ENCODE results near the gene COL27A1. TPM values are rescaled to one million over a fixed set of nuclear protein-coding genes. Genes with fewer than 3 reads are reported as not detected.
"Not testable (repeated sequence)": the region's sequence is repeated elsewhere in the genome, so short reads cannot be mapped to it uniquely, and the experiment has no call there.

Gene COL27A1
- total RNA-seq, 2 donors from 2014 or later: 8.7 to 54.8 TPM

DNA sequence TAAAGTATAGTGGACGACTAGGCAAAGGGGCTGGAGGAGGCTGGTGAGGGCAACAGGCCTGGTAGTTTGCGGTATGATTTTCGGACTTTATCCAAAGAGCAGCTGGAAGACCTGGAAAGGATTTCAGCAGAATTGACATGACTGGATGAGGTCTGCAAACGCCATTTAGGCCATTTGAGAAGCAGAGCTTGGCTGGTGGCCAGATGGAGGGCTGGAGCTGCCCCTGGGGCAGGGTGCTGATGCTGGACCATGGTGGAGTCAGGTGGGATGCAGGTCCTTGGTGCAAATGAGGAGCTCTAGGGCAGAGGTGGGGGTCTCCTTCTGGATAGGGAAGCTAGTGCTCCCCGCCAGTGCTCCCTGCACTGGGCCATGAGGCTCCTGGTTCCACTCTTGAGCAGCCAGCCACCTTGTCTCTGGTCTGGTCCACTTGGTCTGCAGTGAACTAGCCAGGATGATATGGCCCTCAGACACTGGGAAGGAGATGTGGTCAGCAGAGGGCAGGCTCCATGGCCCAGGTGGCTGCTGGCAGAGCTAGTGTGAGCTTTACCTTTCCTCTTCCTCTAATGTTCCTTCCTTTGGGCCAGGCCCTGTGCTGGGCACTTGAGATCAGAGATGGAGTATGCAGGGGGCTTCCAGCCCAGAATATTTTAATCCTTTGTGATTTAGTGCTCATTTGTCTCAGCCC lies 31.4 kb downstream of the COL27A1 start:
- Histone ChIP-seq H3K36me3 (no peaks in the 10 kb centered on the region), H3K4me3 (no peak overlapping the region), H3K27ac (no peak overlapping the region), H3K4me1 (replicated peaks) (no peaks in the 10 kb centered on the region), H3K9me3 (no peaks in the 10 kb centered on the region), H3K27me3 (replicated peaks; ENCODE audit: insufficient read depth) (no peaks in the 10 kb centered on the region)
- no peak for DNase-seq (ENCODE audit: low spot score)
- TF ChIP-seq POLR2A (IDR thresholded peaks at IDR 0.05): no peak
- TF ChIP-seq, protein P1, sequence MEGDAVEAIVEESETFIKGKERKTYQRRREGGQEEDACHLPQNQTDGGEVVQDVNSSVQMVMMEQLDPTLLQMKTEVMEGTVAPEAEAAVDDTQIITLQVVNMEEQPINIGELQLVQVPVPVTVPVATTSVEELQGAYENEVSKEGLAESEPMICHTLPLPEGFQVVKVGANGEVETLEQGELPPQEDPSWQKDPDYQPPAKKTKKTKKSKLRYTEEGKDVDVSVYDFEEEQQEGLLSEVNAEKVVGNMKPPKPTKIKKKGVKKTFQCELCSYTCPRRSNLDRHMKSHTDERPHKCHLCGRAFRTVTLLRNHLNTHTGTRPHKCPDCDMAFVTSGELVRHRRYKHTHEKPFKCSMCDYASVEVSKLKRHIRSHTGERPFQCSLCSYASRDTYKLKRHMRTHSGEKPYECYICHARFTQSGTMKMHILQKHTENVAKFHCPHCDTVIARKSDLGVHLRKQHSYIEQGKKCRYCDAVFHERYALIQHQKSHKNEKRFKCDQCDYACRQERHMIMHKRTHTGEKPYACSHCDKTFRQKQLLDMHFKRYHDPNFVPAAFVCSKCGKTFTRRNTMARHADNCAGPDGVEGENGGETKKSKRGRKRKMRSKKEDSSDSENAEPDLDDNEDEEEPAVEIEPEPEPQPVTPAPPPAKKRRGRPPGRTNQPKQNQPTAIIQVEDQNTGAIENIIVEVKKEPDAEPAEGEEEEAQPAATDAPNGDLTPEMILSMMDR (IDR thresholded peaks at IDR 0.05): no peak
- no peak for TF ChIP-seq POLR2AphosphoS5 (IDR thresholded peaks at IDR 0.05)
- intact Hi-C loops (cut with DNase I): no loop called here
- 91% methylated on average over 5 of the region's 5 CpGs for WGBS

DNA sequence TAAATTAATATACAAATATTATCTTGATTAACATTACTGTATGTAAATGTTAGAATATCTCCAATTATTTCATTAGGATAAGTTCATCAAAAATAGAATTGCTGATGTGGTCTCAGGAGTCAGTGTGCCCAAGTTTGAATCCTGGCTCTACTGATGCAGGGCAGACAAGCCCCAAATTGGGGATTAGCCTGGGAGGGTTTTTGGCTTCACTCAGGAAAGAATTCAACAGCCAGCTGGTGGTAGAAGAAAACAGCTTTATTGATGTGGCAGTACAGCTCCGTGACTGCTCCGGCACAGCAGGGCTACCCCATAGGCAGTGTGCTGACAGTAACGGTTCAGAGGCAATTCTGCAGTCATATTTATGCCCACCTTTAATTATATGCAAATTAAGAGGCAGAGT lies 32.5 kb downstream of the COL27A1 start:
- 75% methylated on average over 3 of the region's 3 CpGs for WGBS
- Histone ChIP-seq H3K27ac (no peak overlapping the region), H3K9me3 (no peaks in the 10 kb centered on the region), H3K36me3 (no peaks in the 10 kb centered on the region), H3K4me1 (replicated peaks) (no peaks in the 10 kb centered on the region), H3K27me3 (replicated peaks; ENCODE audit: insufficient read depth) (no peaks in the 10 kb centered on the region), H3K4me3 (no peak overlapping the region)
- intact Hi-C loops (cut with DNase I): no loop called here
- no peak for DNase-seq (ENCODE audit: low spot score)
- TF ChIP-seq POLR2AphosphoS5 (IDR thresholded peaks at IDR 0.05) (no peak), POLR2A (IDR thresholded peaks at IDR 0.05) (no peak)
- TF ChIP-seq, protein P1 (IDR thresholded peaks at IDR 0.05): no peak

DNA sequence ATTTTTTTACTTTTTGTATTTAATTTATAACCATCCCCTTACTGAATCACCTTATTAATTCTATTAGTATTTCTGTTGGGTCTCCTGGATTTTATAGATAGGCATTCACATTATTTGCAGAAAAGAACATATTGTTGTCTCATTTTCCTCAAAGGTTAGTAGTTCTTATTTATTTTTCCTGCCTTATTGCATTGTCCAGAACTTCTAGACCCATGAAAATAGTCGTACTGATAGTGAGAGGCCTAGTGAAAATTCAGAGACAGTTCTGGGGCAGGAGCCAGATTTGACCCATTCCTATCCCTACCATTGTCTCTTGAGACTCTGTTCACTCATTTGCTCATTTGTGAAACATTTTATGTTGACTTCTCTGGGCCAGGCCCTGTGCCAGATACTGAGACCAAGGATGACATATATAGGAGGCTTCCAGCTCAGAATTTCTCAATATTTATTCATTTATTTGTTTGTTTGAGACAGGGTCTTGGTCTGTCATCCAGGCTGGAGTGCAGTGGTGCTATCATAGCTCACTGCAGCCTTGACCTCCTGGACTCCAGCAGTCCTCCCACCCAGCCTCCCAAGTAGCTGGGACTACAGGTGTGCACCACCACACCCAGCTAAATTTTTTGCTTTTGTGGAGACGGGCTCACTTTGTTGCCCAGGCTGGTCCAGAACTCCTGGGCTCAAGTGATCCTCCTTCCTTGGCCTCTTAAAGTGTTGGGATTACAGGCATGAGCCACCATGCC lies 34.7 kb downstream of the COL27A1 start:
- Histone ChIP-seq H3K9me3 (no peaks in the 10 kb centered on the region), H3K4me3 (no peak overlapping the region), H3K36me3 (no peaks in the 10 kb centered on the region), H3K27ac (no peak overlapping the region), H3K27me3 (replicated peaks; ENCODE audit: insufficient read depth) (no peaks in the 10 kb centered on the region), H3K4me1 (replicated peaks) (no peaks in the 10 kb centered on the region)
- TF ChIP-seq POLR2AphosphoS5 (IDR thresholded peaks at IDR 0.05) (no peak), POLR2A (IDR thresholded peaks at IDR 0.05) (no peak)
- TF ChIP-seq, protein P1 (IDR thresholded peaks at IDR 0.05): no peak
- no peak for DNase-seq (ENCODE audit: low spot score)
- 93% methylated on average over 2 of the region's 2 CpGs for WGBS
- intact Hi-C loops (cut with DNase I): no loop called here

DNA sequence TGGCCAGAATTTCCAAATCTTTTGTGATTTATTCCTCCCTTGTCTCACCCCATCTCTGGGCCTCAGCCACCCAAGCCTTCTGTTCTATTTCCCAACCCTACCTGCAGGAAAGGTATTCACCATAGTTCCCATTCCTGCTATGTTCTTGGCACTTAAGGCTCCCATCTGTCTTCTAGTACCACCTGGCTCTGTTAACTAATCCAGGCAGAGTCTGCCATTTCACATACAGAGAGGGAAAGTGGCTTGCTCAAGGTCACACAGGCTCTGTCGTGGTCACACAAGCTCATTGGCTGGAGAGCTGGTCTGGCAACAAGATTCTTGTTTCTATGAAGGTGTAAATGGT lies 35.2 kb downstream of the COL27A1 start:
- no peak for TF ChIP-seq POLR2AphosphoS5 (IDR thresholded peaks at IDR 0.05)
- TF ChIP-seq, protein P1 (IDR thresholded peaks at IDR 0.05): no peak
- Histone ChIP-seq H3K27me3 (replicated peaks; ENCODE audit: insufficient read depth) (no peaks in the 10 kb centered on the region), H3K4me1 (replicated peaks) (no peaks in the 10 kb centered on the region), H3K27ac (no peak overlapping the region), H3K4me3 (no peak overlapping the region), H3K36me3 (no peaks in the 10 kb centered on the region), H3K9me3 (no peaks in the 10 kb centered on the region)
- WGBS: 100% methylated on average over 1 of the region's 1 CpG
- intact Hi-C loops (cut with DNase I): no loop called here
- no peak for DNase-seq (ENCODE audit: low spot score)

DNA sequence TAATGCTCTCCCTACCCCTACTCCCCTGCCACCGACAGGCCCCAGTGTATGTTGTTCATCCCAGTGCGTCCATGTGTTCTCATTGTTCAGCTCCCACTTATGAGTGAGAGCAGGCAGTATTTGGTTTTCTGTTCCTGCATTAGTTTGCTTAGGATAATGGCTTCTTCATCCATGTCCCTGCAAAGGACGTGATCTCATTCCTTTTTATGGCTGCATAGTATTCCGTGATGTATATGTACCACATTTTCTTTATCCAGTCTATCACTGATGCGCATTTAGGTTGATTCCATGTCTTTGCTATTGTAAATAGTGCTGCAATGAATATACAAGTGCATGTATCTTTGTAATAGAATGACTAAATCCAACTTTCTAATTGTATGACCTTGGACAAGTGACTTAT lies 36.1 kb downstream of the COL27A1 start:
- DNase-seq (ENCODE audit: low spot score); intact Hi-C loops (cut with DNase I); H3K27ac ChIP-seq; H3K27me3 ChIP-seq (replicated peaks; ENCODE audit: insufficient read depth); H3K36me3 ChIP-seq; H3K4me1 ChIP-seq (replicated peaks); H3K9me3 ChIP-seq; H3K4me3 ChIP-seq: not testable (repeated sequence)
- WGBS: 98% methylated on average over 5 of the region's 5 CpGs

Data from prostate gland (tissue), 2 donors.